HG03558 (cell line): ENCODE data around the gene EEF1E1.

ENCODE experiments used
- ATAC-seq: cut with Tn5 transposase; IDR thresholded peaks from one replicate; pipeline ENCODE4 v1.9.1; 2021; ENCODE audit warnings: moderate number of reproducible peaks; ENCODE audit not compliant: unreplicated experiment; ENCODE audit errors: extremely low read depth

The EEF1E1 gene

GRCh38 chr6:8102122-8102958 lies at the start of gene EEF1E1:
Gene EEF1E1, minus strand, starts transcription at chr6:8102548. Its CDS starts 27 bp downstream, at chr6:8102521.
- peak; percentile 98 for ATAC-seq

GRCh38 chr6:8149350-8149749 lies 47.0 kb upstream of the EEF1E1 start:
- no peak for ATAC-seq

GRCh38 chr6:8143945-8144344 lies 41.6 kb upstream of the EEF1E1 start:
- ATAC-seq: no peak

- no peak for ATAC-seq
Observed at GRCh38 chr6:8139451-8139850, 37.1 kb upstream of the EEF1E1 start.

GRCh38 chr6:8137529-8137939 lies 35.2 kb upstream of the EEF1E1 start:
- no peak for ATAC-seq

GRCh38 chr6:8135276-8135675 lies 32.9 kb upstream of the EEF1E1 start:
- ATAC-seq: no peak

- no peak for ATAC-seq
Observed at GRCh38 chr6:8132130-8132529, 29.8 kb upstream of the EEF1E1 start.

- ATAC-seq: no peak
Observed at GRCh38 chr6:8131265-8131897, 29.0 kb upstream of the EEF1E1 start.

GRCh38 chr6:8130399-8130798 lies 28.1 kb upstream of the EEF1E1 start:
- ATAC-seq: no peak

GRCh38 chr6:8123236-8123635 lies 20.9 kb upstream of the EEF1E1 start:
- no peak for ATAC-seq

GRCh38 chr6:8114956-8115355 lies 12.6 kb upstream of the EEF1E1 start:
- no peak for ATAC-seq

GRCh38 chr6:8113131-8113654 lies 10.8 kb upstream of the EEF1E1 start:
- ATAC-seq: no peak

GRCh38 chr6:8110725-8111124 lies 8.4 kb upstream of the EEF1E1 start:
- no peak for ATAC-seq

- no peak for ATAC-seq
Observed at GRCh38 chr6:8110117-8110721, 7.9 kb upstream of the EEF1E1 start.

GRCh38 chr6:8108759-8109539 lies 6.6 kb upstream of the EEF1E1 start:
- no peak for ATAC-seq

GRCh38 chr6:8108031-8108660 lies 5.8 kb upstream of the EEF1E1 start:
- no peak for ATAC-seq

GRCh38 chr6:8105791-8106190 lies 3.4 kb upstream of the EEF1E1 start:
- ATAC-seq: no peak

- no peak for ATAC-seq
Observed at GRCh38 chr6:8103726-8104125, 1.4 kb upstream of the EEF1E1 start.

GRCh38 chr6:8100159-8100854 lies 2.0 kb downstream of the EEF1E1 start:
- no peak for ATAC-seq
